GM12878 (cell line): ENCODE measurements around the gene CLN6. TPM values are rescaled to one million over a fixed set of nuclear protein-coding genes. Genes with fewer than 3 reads are reported as not detected.
A peak's percentile ranks its signal among the peaks of the same experiment; 100 is the strongest.

Source experiments
- ATAC-seq: fragments of 200-7000 bp; cut with Tn5 transposase; 3 replicates; pipeline ENCODE4 v1.9.1; 2020; ENCODE audit warnings: mild to moderate bottlenecking, moderate library complexity
- BruUV-seq: library from RNA; stranded (reverse); fragments of 400-500 nt; replicated peaks from 2 replicates; lab custom pipeline; 2021; lab: Mats Ljungman, UMichigan
- CTCF ChIA-PET: fragments of 300-600 bp; sonication (Branson Sonifier 250); formaldehyde crosslinking; extraction: SDS; loops from one replicate; lab custom pipeline; 2021; ENCODE audit warnings: inconsistent platforms; lab: Yijun Ruan, JAX
- POLR2A ChIA-PET: fragments of 350-600 bp; formaldehyde crosslinking; extraction: SDS; loops from one replicate; lab custom pipeline; 2021; ENCODE audit warnings: inconsistent platforms; lab: Charles Lee
- RAD21 ChIA-PET: fragments of 300-600 bp; sonication (Branson Sonifier 250); formaldehyde crosslinking; loops from one replicate; lab custom pipeline; 2023; ENCODE audit warnings: antibody characterized with exemption; ENCODE audit not compliant: unreplicated experiment; lab: Charles Lee
- SMC1A ChIA-PET: fragments of 300-600 bp; sonication (Branson Sonifier 250); formaldehyde crosslinking; loops from one replicate; lab custom pipeline; 2023; ENCODE audit not compliant: unreplicated experiment, uncharacterized antibody; lab: Charles Lee
- DNase-seq: peaks from one replicate; pipeline ENCODE4 v3.0.0-alpha.2; 2011; ENCODE audit warnings: low read depth, low spot score
- FAIRE-seq: peaks from 3 replicates; lab custom pipeline; 2011; peaks lifted over from hg19 to GRCh38; lab: Jason Lieb, UNC
- H2AFZ ChIP-seq: 2 replicates; pipeline ENCODE4 v1.6.0; 2011; ENCODE audit warnings: low read depth, low read length, control low read depth; ENCODE audit not compliant: control insufficient read depth
- H3K27ac ChIP-seq: 2 replicates; pipeline ENCODE4 v1.5.1; 2011; ENCODE audit warnings: control low read depth; ENCODE audit not compliant: control insufficient read depth, insufficient read depth
- H3K27me3 ChIP-seq, 2 experiments: replicated peaks in 1 of 2; 2 replicates each; pipeline versions ENCODE4 v1.6.0 to v1.6.1; 2011; ENCODE audit warnings: low read length in 1 of 2; ENCODE audit not compliant: control insufficient read depth in 2 of 2, insufficient read depth in 2 of 2
- H3K36me3 ChIP-seq, 2 experiments: 2 replicates each; pipeline ENCODE4 v1.5.1; 2011; ENCODE audit warnings: low read length in 1 of 2; ENCODE audit not compliant: control insufficient read depth in 2 of 2, insufficient read depth in 2 of 2
- H3K4me1 ChIP-seq: 2 replicates; pipeline ENCODE4 v1.6.1; 2011; ENCODE audit warnings: mild to moderate bottlenecking, low read length, moderate library complexity, mixed read lengths; ENCODE audit not compliant: control insufficient read depth, insufficient read depth
- H3K4me2 ChIP-seq: 2 replicates; pipeline ENCODE4 v1.6.0; 2011; ENCODE audit warnings: control low read depth; ENCODE audit not compliant: control insufficient read depth, insufficient read depth
- H3K4me3 ChIP-seq: fragments of 200-600 bp; sonication (generic); 2 replicates; pipeline ENCODE4 v1.5.1; 2016
- H3K79me2 ChIP-seq: 2 replicates; pipeline ENCODE4 v1.6.0; 2011; ENCODE audit warnings: low read length; ENCODE audit not compliant: control insufficient read depth, insufficient read depth
- H3K9ac ChIP-seq: 2 replicates; pipeline ENCODE4 v1.8.0; 2011; ENCODE audit warnings: low read length, control low read depth, mixed read lengths; ENCODE audit not compliant: control insufficient read depth, insufficient read depth
- H3K9me3 ChIP-seq: replicated peaks from 3 replicates; pipeline ENCODE4 v1.5.1; 2011; ENCODE audit warnings: mild to moderate bottlenecking, low read length; ENCODE audit not compliant: control insufficient read depth, insufficient read depth
- H4K20me1 ChIP-seq: 2 replicates; pipeline ENCODE4 v1.6.0; 2011; ENCODE audit not compliant: control insufficient read depth, insufficient read depth
- BRCA1 ChIP-seq: IDR thresholded peaks from 2 replicates; pipeline ENCODE4 v1.6.1; 2011; ENCODE audit warnings: low read depth, low read length, improper control_type of control experiment
- CBFB ChIP-seq: IDR thresholded peaks from 2 replicates; pipeline ENCODE4 v1.6.1; 2016; ENCODE audit warnings: antibody characterized with exemption, low read depth
- CREM ChIP-seq: IDR thresholded peaks from 2 replicates; pipeline ENCODE4 v1.6.1; 2014; ENCODE audit warnings: antibody characterized with exemption, low read depth
- EGR1 ChIP-seq, 2 experiments: IDR thresholded peaks; 1 replicate in 1 of 2; 2 replicates in 1 of 2; pipeline ENCODE4 v1.6.1; 2011 to 2012; ENCODE audit warnings: low read depth in 2 of 2, low read length in 2 of 2, borderline replicate concordance in 1 of 2, mild to moderate bottlenecking in 1 of 2, moderate library complexity in 1 of 2
- KAT2A ChIP-seq: conservative IDR thresholded peaks from 2 replicates; pipeline ENCODE4 v1.6.1; 2011; ENCODE audit warnings: low read depth, low read length; ENCODE audit not compliant: control insufficient read depth
- LARP7 ChIP-seq: fragments of 450-650 bp; IDR thresholded peaks from 2 replicates; pipeline ENCODE4 v1.6.1; 2017; ENCODE audit warnings: mild to moderate bottlenecking
- MAX ChIP-seq: IDR thresholded peaks from 2 replicates; pipeline ENCODE4 v1.6.1; 2012; ENCODE audit warnings: low read depth, low read length, improper control_type of control experiment
- MLLT1 ChIP-seq: fragments of 450-650 bp; IDR thresholded peaks from 2 replicates; pipeline ENCODE4 v1.6.1; 2016; ENCODE audit warnings: mild to moderate bottlenecking
- MTA2 ChIP-seq: fragments of 450-650 bp; IDR thresholded peaks from 2 replicates; pipeline ENCODE4 v1.6.1; 2016; ENCODE audit warnings: low read depth, mild to moderate bottlenecking, moderate library complexity
- PRDM15 ChIP-seq: fragments of 450-650 bp; formaldehyde crosslinking; IDR thresholded peaks from 2 replicates; pipeline ENCODE4 v1.4.0; 2020; ENCODE audit warnings: mild to moderate bottlenecking, moderate library complexity
- RAD51 ChIP-seq: fragments of 450-650 bp; IDR thresholded peaks from 2 replicates; pipeline ENCODE4 v1.6.1; 2016; ENCODE audit warnings: moderate library complexity, mild to moderate bottlenecking, inconsistent platforms
- SMAD5 ChIP-seq: IDR thresholded peaks from 2 replicates; pipeline ENCODE4 v1.6.1; 2016; ENCODE audit warnings: antibody characterized with exemption, low read depth
- SREBF2 ChIP-seq: IDR thresholded peaks from 2 replicates; pipeline ENCODE4 v1.6.1; 2012; ENCODE audit warnings: mild to moderate bottlenecking, low read length
- STAT3 ChIP-seq: IDR thresholded peaks from 2 replicates; pipeline ENCODE4 v1.6.1; 2011; ENCODE audit warnings: low read depth, low read length, improper control_type of control experiment
- ZBTB40 ChIP-seq: fragments of 450-650 bp; IDR thresholded peaks from 2 replicates; pipeline ENCODE4 v1.6.1; 2016; ENCODE audit warnings: mild to moderate bottlenecking, moderate library complexity, borderline replicate concordance
- WGBS: methylation state at CpG from one replicate; pipeline ENCODE4 v1.1.6; 2016; ENCODE audit warnings: low lambda C conversion rate; ENCODE audit not compliant: insufficient replicate concordance, insufficient coverage; ENCODE audit errors: missing lambda C conversion rate; 5-methylcytosine and 5-hydroxymethylcytosine counted together
- in situ Hi-C: fragments of 300-500 bp; cut with MboI; formaldehyde crosslinking; loops from 9 replicates; pipeline ENCODE4 v1.14.3; 2018; ENCODE audit warnings: mixed read lengths
- intact Hi-C: fragments of 100-400 bp; cut with micrococcal nuclease; formaldehyde crosslinking; loops from one replicate; pipeline ENCODE4 v1.14.2; 2022; ENCODE audit not compliant: unreplicated experiment
- polyA plus RNA-seq, 11 experiments: library from polyadenylated mRNA; depleted of rRNA in 4 of 11; unstranded in 6 of 11; stranded (reverse) in 5 of 11; fragments of >200 nt; fragmentation: Nextera tagmentation in 4 of 11; fragmentation: Illumina TruSeq in 1 of 11; extraction: Ambion mirVana in 4 of 11; extraction: Trizol in 1 of 11; gene quantifications; 1 replicate in 1 of 11; 2 replicates in 10 of 11; pipeline versions ENCODE4 v1.2.1 to v1.2.3, GENCODE V29; 2011 to 2016; ENCODE audit warnings: inconsistent platforms in 2 of 11, missing spikeins in 2 of 11, low read depth in 1 of 11
- total RNA-seq, 4 experiments: library from RNA; depleted of rRNA in 3 of 4; stranded (reverse); fragments of >200 nt in 3 of 4; fragmentation: Illumina TruSeq in 1 of 4; extraction: Trizol in 1 of 4; gene quantifications; 2 replicates each; pipeline versions ENCODE4 v1.2.1 to v1.2.3, GENCODE V29; 2013 to 2021

CLN6 gene
- total and polyA plus RNA-seq, 10 of the 15 experiments (the other 5 are each of a cell fraction or from before 2014, with no cell fraction given): 0.74 to 69.0 (median 30.3) TPM

- BruUV-seq: no TSS peak
- H3K9me3 ChIP-seq: no peaks in the 10 kb centered on the region
- 42% methylated on average over 4 of the region's 4 CpGs for WGBS
- FAIRE-seq: peak; percentile 76
- no peak overlapping the region for H2AFZ ChIP-seq
- peaks cover 17% of the 10 kb centered on the region for H3K4me1 ChIP-seq
- ChIA-PET POLR2A (no interaction called here), CTCF (no interaction called here), RAD21 (no interaction called here), SMC1A (interaction anchor here (1.3 kb wide), 1 partner anchor 37 kb away, joined by 3 read pairs; no protein-coding TSS in a partner anchor)
- peak; percentile 9 for ATAC-seq
- peaks cover 17 to 39% of the 10 kb centered on the region in 2 experiments for H3K36me3 ChIP-seq
- DNase-seq: no peak
- no peak overlapping the region for H3K27ac ChIP-seq
- no peaks in the 10 kb centered on the region for H3K79me2 ChIP-seq
- intact Hi-C loops (no loop called here), in situ Hi-C loops (no loop called here)
- no peak overlapping the region for H3K4me3 ChIP-seq
- H3K9ac ChIP-seq: no peak overlapping the region
- H3K4me2 ChIP-seq: no peak overlapping the region
- H4K20me1 ChIP-seq: no peaks in the 10 kb centered on the region
- no peaks in the 10 kb centered on the region for H3K27me3 ChIP-seq
- TF ChIP-seq MTA2 (0 out of 2 replicates have a peak, but pooled peaks have one; percentile 23), ZBTB40 (no peak), STAT3 (no peak), EGR1 (IDR thresholded peaks at IDR 0.05; ENCODE audit: borderline replicate concordance in 1 of 2, low read depth in 2 of 2, low read length in 2 of 2) (no peak), CREM (no peak), MLLT1 (0 out of 2 replicates have a peak, but pooled peaks have one; percentile 45), CBFB (0 out of 2 replicates have a peak, but pooled peaks have one; percentile 28), LARP7 (no peak), MAX (no peak), KAT2A (no peak), SMAD5 (no peak), BRCA1 (no peak), SREBF2 (no peak), RAD51 (peak; percentile 65; the same call in 1 of the 2 replicates), PRDM15 (CRISPR knock-in tag) (no peak)
Observed at GRCh38 chr15:68190048-68190447, 39.5 kb downstream of the CLN6 start.
